Measurements from ENCODE around the gene STX17. TPM values are rescaled to one million over a fixed set of nuclear protein-coding genes. Genes with fewer than 3 reads are reported as not detected.

Gene STX17
- total RNA-seq, 4 donors from 2014 or later, result 6.7 to 363 (median 37.1) TPM

- Histone ChIP-seq H3K4me3 (no peak overlapping the region), H3K9me3 (peaks cover 21% of the 10 kb centered on the region in 2 donors), H3K27me3 (no peaks in the 10 kb centered on the region), H3K36me3 (peaks cover 0 to 56% (median 22%) of the 10 kb centered on the region in 4 donors), H3K4me1 (no peaks in the 10 kb centered on the region), H3K27ac (no peak overlapping the region)
- in situ Hi-C loops (cut with MboI; ENCODE audit: low pct_ligation_motif_present in 1 of 4, low pct_unique_long_range_greater_than_20kb in 1 of 4, low sequenced_read_pairs in 3 of 4), result no loop called here
- intact Hi-C loops (cut with DNase I; ENCODE audit: low total_unique reads), result no loop called here
- no peak for DNase-seq
- TF ChIP-seq CTCF (IDR thresholded peaks at IDR 0.05), result no peak
- TF ChIP-seq EP300 (IDR thresholded peaks at IDR 0.05; ENCODE audit: low read depth), result no peak
- TF ChIP-seq POLR2AphosphoS5 (IDR thresholded peaks at IDR 0.05), result no peak
- no peak for TF ChIP-seq POLR2A (IDR thresholded peaks at IDR 0.05)
- WGBS, 2 donors (ENCODE audit: low coverage in 1 of 2), result 60 to 79% methylated on average over 4 of the region's 4 CpGs
These were observed 15.6 kb downstream of the STX17 start for GRCh38 chr9:99921875-99922710.

GRCh38 chr9:99922711-99923030, 16.2 kb downstream of the STX17 start:
- intact Hi-C loops (cut with DNase I; ENCODE audit: low total_unique reads), result no loop called here
- Histone ChIP-seq H3K27ac (no peak overlapping the region), H3K4me3 (no peak overlapping the region), H3K36me3 (peaks cover 0 to 50% (median 19%) of the 10 kb centered on the region in 4 donors), H3K4me1 (no peaks in the 10 kb centered on the region), H3K27me3 (no peaks in the 10 kb centered on the region), H3K9me3 (peaks cover 21% of the 10 kb centered on the region in 2 donors)
- TF ChIP-seq CTCF (IDR thresholded peaks at IDR 0.05) (no peak), POLR2AphosphoS5 (IDR thresholded peaks at IDR 0.05) (no peak), POLR2A (IDR thresholded peaks at IDR 0.05) (no peak), EP300 (IDR thresholded peaks at IDR 0.05; ENCODE audit: low read depth) (no peak)
- no peak for DNase-seq
- in situ Hi-C loops (cut with MboI; ENCODE audit: low pct_ligation_motif_present in 1 of 4, low pct_unique_long_range_greater_than_20kb in 1 of 4, low sequenced_read_pairs in 3 of 4), result no loop called here

- intact Hi-C loops (cut with DNase I; ENCODE audit: low total_unique reads), result no loop called here
- in situ Hi-C loops (cut with MboI; ENCODE audit: low pct_ligation_motif_present in 1 of 4, low pct_unique_long_range_greater_than_20kb in 1 of 4, low sequenced_read_pairs in 3 of 4), result no loop called here
- Histone ChIP-seq H3K27me3 (no peaks in the 10 kb centered on the region), H3K4me1 (no peaks in the 10 kb centered on the region), H3K9me3 (peaks cover 21% of the 10 kb centered on the region in 2 donors), H3K36me3 (peaks cover 0 to 47% (median 11%) of the 10 kb centered on the region in 4 donors), H3K27ac (no peak overlapping the region), H3K4me3 (no peak overlapping the region)
- DNase-seq, result no peak
- 91 to 93% methylated on average over 4 of the region's 4 CpGs for WGBS, 2 donors (ENCODE audit: low coverage in 1 of 2)
- TF ChIP-seq POLR2A (IDR thresholded peaks at IDR 0.05) (no peak), EP300 (IDR thresholded peaks at IDR 0.05; ENCODE audit: low read depth) (no peak), POLR2AphosphoS5 (IDR thresholded peaks at IDR 0.05) (no peak), CTCF (IDR thresholded peaks at IDR 0.05) (no peak)
These were observed 19.1 kb downstream of the STX17 start for GRCh38 chr9:99925541-99925940.

GRCh38 chr9:99929652-99930051, 23.2 kb downstream of the STX17 start:
- Histone ChIP-seq H3K27me3 (no peaks in the 10 kb centered on the region), H3K9me3 (peaks cover 21% of the 10 kb centered on the region in 2 donors), H3K4me3 (no peak overlapping the region), H3K4me1 (no peaks in the 10 kb centered on the region), H3K27ac (no peak overlapping the region), H3K36me3 (peaks cover 0 to 31% (median 4%) of the 10 kb centered on the region in 4 donors)
- intact Hi-C loops (cut with DNase I; ENCODE audit: low total_unique reads) (no loop called here), in situ Hi-C loops (cut with MboI; ENCODE audit: low pct_ligation_motif_present in 1 of 4, low pct_unique_long_range_greater_than_20kb in 1 of 4, low sequenced_read_pairs in 3 of 4) (no loop called here)
- TF ChIP-seq CTCF (IDR thresholded peaks at IDR 0.05), result no peak
- TF ChIP-seq EP300 (IDR thresholded peaks at IDR 0.05; ENCODE audit: low read depth), result no peak
- no peak for TF ChIP-seq POLR2A (IDR thresholded peaks at IDR 0.05)
- no peak for TF ChIP-seq POLR2AphosphoS5 (IDR thresholded peaks at IDR 0.05)
- 97 to 100% methylated on average over 2 of the region's 2 CpGs for WGBS, 2 donors (ENCODE audit: low coverage in 1 of 2)
- no peak for DNase-seq
